Heart right ventricle (tissue), 16 donors: ENCODE measurements around the gene HLF. TPM values are rescaled to one million over a fixed set of nuclear protein-coding genes. Genes with fewer than 3 reads are reported as not detected.

Experiments
- ATAC-seq, 8 donors: fragments of 200-7000 bp; cut with Tn5 transposase; one replicate each; pipeline ENCODE4 v1.9.1; 2020; ENCODE audit warnings: mild to moderate bottlenecking in 8 of 8, moderate library complexity in 8 of 8, moderate number of reproducible peaks in 1 of 8
- DNase-seq, 2 donors: peaks; one replicate each; pipeline ENCODE4 v3.0.0-alpha.2; 2020
- H3K27ac ChIP-seq, 10 donors: fragments of 200-600 bp; sonication (generic) in 2 of 10; one replicate each; pipeline versions ENCODE4 v1.5.0 to v1.8.0; 2020 to 2022; ENCODE audit warnings: mild to moderate bottlenecking in 3 of 10
- H3K27me3 ChIP-seq, 7 donors: fragments of 200-600 bp; one replicate each; pipeline ENCODE4 v1.8.0; 2021 to 2022; ENCODE audit warnings: mild to moderate bottlenecking in 2 of 7
- H3K36me3 ChIP-seq, 9 donors: fragments of 200-600 bp; sonication (generic) in 1 of 9; one replicate each; pipeline versions ENCODE4 v1.5.0 to v1.8.0; 2020 to 2022; ENCODE audit warnings: mild to moderate bottlenecking in 2 of 9
- H3K4me1 ChIP-seq, 9 donors: fragments of 200-600 bp; sonication (generic) in 1 of 9; one replicate each; pipeline versions ENCODE4 v1.5.0 to v1.8.0; 2020 to 2022; ENCODE audit warnings: mild to moderate bottlenecking in 4 of 9
- H3K4me3 ChIP-seq, 10 donors: fragments of 200-600 bp; sonication (generic) in 2 of 10; one replicate each; pipeline versions ENCODE4 v1.5.0 to v1.8.0; 2020 to 2022; ENCODE audit warnings: mild to moderate bottlenecking in 7 of 10, moderate library complexity in 2 of 10
- H3K9me3 ChIP-seq, 11 donors: fragments of 200-600 bp in 10 of 11; sonication (generic) in 2 of 11; one replicate each; pipeline versions ENCODE4 v1.5.0 to v1.8.0; 2013 to 2022; ENCODE audit warnings: mild to moderate bottlenecking in 2 of 11, control low read depth in 1 of 11, moderate library complexity in 1 of 11
- WGBS, 2 donors: extraction: QIAGEN DNeasy Blood & Tissue Kit; methylation state at CpG; one replicate each; pipeline ENCODE4 v1.1.7; 2013; ENCODE audit warnings: inconsistent platforms in 1 of 2; 5-methylcytosine and 5-hydroxymethylcytosine counted together
- intact Hi-C, 10 donors: fragments of 100-400 bp; cut with DNase I; formaldehyde crosslinking; loops; one replicate each; pipeline versions ENCODE4 v1.11.1 to v1.14.2; 2022
- polyA plus RNA-seq, 2 donors: library from polyadenylated mRNA; stranded (reverse); fragments of 200-250 nt; gene quantifications; one replicate each; pipeline ENCODE4 v1.2.3, GENCODE V29; 2013
- total RNA-seq, 10 donors: library from RNA; stranded (reverse); fragmentation: NEBNext Ultra II Directional in 3 of 10; extraction: Animal tissue kit (Norgen Biotek cat#: 25700) in 3 of 10; gene quantifications; one replicate each; pipeline versions ENCODE4 v1.2.1 to v1.2.4, GENCODE V29; 2021 to 2023
- TF ChIP-seq, protein P1 (sequence below), 9 donors: fragments of 200-600 bp; sonication (generic) in 2 of 9; IDR thresholded peaks; one replicate each; pipeline versions ENCODE4 v1.5.0 to v1.8.0; 2021 to 2022; ENCODE audit warnings: antibody characterized with exemption in 9 of 9, mild to moderate bottlenecking in 5 of 9, moderate library complexity in 1 of 9
- donor health status: Arrhythmogenic right ventricular cardiomyopathy.
- donor health status: ischemic (EF 13 %, LVEDD 7.1; RV severe dilation, severe dysfunction).
- donor health status: healthy with polysubstance abuse.
- donor health status: DM: no; HTN: yes; CAD: no.
- donor health status: DM: no; HTN: no; CAD: no.
- donor health status: ischemic (EF 25% LVEDD 6.9; RV normal size, moderate dysfunction).
- donor health status: ischemic (EF 25% LVEDD 5.7; RV mildly dilated, moderate dysfunction).
- donor health status: healthy.
- donor health status: DM: yes; HTN: yes; CAD: no.
- donor health status: Ischemic cardiomyopathy.
- donor health status: ischemic (EF 35%, LVEDD 5.7; RV mildly dilated, moderate dysfunction).
- donor health status: nonischemic (EF 11% LVEDD 7.7; RV severe dilation, severe dysfunction).
- donor health status: DM: yes; HTN: yes; CAD: no.
- donor health status: PGD.
- donor health status: ischemic (EF 29% LVEDD 5.4; RV normal size, mild dysfunction).
- donor health status: nonischemic (EF 23%, LVEDD 6.1; RV moderate dilation, normal function).

The HLF gene
- total and polyA plus RNA-seq, 12 donors, result 4.1 to 42.5 (median 30.1) TPM

DNA sequence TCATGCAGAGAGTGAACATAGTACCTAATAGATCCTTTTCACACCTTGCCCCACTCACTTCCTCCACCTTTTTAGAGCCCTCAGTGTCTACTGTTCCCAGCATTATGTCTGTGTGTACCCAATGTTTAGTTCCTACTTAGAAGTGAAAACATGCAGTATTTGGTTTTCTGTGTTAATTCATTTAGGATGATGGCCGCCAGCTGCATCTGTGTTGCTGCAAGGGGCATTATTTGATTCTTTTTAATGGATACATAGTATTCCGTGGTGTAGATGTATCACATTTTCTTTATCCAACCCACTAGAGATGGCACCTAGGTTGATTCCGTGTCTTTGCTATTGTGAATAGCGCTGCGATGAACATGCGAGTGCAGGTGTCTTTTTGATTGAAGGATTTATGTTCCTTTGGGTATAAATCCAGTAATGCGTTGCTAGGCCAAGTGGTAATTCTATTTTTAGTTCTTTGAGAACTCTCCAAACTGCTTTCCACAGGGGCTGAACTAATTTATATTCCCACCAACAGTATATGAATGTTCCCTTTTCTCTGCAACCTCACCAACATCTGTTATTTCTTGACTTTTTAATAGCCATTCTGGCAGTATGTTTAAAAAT, 47.1 kb downstream of the HLF start:
- TF ChIP-seq, protein P1, sequence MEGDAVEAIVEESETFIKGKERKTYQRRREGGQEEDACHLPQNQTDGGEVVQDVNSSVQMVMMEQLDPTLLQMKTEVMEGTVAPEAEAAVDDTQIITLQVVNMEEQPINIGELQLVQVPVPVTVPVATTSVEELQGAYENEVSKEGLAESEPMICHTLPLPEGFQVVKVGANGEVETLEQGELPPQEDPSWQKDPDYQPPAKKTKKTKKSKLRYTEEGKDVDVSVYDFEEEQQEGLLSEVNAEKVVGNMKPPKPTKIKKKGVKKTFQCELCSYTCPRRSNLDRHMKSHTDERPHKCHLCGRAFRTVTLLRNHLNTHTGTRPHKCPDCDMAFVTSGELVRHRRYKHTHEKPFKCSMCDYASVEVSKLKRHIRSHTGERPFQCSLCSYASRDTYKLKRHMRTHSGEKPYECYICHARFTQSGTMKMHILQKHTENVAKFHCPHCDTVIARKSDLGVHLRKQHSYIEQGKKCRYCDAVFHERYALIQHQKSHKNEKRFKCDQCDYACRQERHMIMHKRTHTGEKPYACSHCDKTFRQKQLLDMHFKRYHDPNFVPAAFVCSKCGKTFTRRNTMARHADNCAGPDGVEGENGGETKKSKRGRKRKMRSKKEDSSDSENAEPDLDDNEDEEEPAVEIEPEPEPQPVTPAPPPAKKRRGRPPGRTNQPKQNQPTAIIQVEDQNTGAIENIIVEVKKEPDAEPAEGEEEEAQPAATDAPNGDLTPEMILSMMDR (IDR thresholded peaks at IDR 0.05), result no peak
- Histone ChIP-seq H3K36me3 (peaks cover 0 to 33% (median 0%) of the 10 kb centered on the region in 9 donors), H3K9me3 (no peaks in the 10 kb centered on the region), H3K27me3 (no peaks in the 10 kb centered on the region), H3K27ac (no peak overlapping the region), H3K4me3 (no peak overlapping the region), H3K4me1 (no peaks in the 10 kb centered on the region)
- 86 to 91% methylated on average over 7 of the region's 7 CpGs for WGBS, 2 donors
- ATAC-seq (no peak), DNase-seq (no peak)
- intact Hi-C loops, result no loop called here

- WGBS, 2 donors, result 94 to 96% methylated on average over 3 of the region's 3 CpGs
- intact Hi-C loops, result no loop called here
- Histone ChIP-seq H3K36me3 (peaks cover 0 to 43% (median 0%) of the 10 kb centered on the region in 9 donors), H3K4me3 (no peak overlapping the region), H3K9me3 (no peaks in the 10 kb centered on the region), H3K27ac (no peak overlapping the region), H3K4me1 (no peaks in the 10 kb centered on the region), H3K27me3 (no peaks in the 10 kb centered on the region)
- ATAC-seq, result no peak
- TF ChIP-seq, protein P1 (IDR thresholded peaks at IDR 0.05), result no peak
- no peak for DNase-seq
These were observed 48.1 kb downstream of the HLF start for GRCh38 chr17:55312852-55313251.

DNA sequence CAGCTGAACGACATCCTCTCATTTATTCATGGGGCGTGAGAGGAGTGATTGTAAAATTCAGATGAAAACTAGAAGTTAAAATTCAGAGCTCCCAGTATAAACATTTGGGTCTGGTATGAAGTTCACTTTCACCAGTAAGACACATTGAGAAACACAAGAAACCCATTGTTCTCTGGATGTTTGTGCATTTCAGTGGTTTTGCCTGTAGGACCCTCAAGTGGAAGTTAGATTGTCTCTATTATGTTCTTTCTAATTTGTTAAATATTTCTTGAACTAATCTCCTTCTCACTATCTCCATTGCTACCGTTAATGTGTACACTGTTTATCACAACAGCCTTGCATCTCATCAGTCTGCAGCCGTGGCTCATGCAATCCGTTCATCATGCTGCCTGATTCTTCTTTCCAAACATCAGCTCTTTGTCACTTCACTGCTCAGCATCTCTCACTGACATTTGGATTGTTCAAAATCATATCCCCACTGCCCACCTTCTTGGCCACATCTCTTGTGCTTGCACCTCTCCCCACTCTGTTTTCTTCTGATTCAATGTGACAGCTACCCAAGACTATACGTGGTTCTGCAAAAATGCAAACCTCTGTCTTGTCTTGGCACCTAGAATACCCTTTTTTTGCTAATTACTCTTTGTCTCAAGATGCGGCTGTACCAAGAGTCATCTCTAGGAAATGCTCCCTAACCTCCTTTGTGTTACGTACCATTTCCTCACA, 49.5 kb downstream of the HLF start:
- Histone ChIP-seq H3K27me3 (no peaks in the 10 kb centered on the region), H3K4me3 (no peak overlapping the region), H3K9me3 (no peaks in the 10 kb centered on the region), H3K4me1 (no peaks in the 10 kb centered on the region), H3K36me3 (peaks cover 0 to 57% (median 0%) of the 10 kb centered on the region in 9 donors), H3K27ac (no peak overlapping the region)
- ATAC-seq (no peak), DNase-seq (no peak)
- TF ChIP-seq, protein P1 (IDR thresholded peaks at IDR 0.05), result no peak
- intact Hi-C loops, result no loop called here
- WGBS, 2 donors, result 73 to 78% methylated on average over 8 of the region's 8 CpGs

- TF ChIP-seq, protein P1 (IDR thresholded peaks at IDR 0.05), result no peak
- Histone ChIP-seq H3K27ac (no peak overlapping the region), H3K9me3 (no peaks in the 10 kb centered on the region), H3K4me3 (no peak overlapping the region), H3K27me3 (no peaks in the 10 kb centered on the region), H3K4me1 (no peaks in the 10 kb centered on the region), H3K36me3 (peaks cover 0 to 64% (median 0%) of the 10 kb centered on the region in 9 donors)
- 94% methylated on average over 8 of the region's 8 CpGs for WGBS, 2 donors
- DNase-seq (no peak), ATAC-seq (no peak)
- intact Hi-C loops, result no loop called here
These were observed 50.2 kb downstream of the HLF start for GRCh38 chr17:55314784-55315491.
